ENCODE data around the gene CACFD1. TPM values are rescaled to one million over a fixed set of nuclear protein-coding genes. Genes with fewer than 3 reads are reported as not detected.

Gene CACFD1
- total and polyA plus RNA-seq, 9 of the 15 experiments (the other 6 are each of a cell fraction or from before 2014, with no cell fraction given): 0.11 to 1.4 (median 1.1) TPM; not detected in 2

- intact Hi-C loops (cut with micrococcal nuclease) (no loop called here), in situ Hi-C loops (cut with MboI) (no loop called here)
- Histone ChIP-seq H3K4me1 (replicated peaks in 1 of 2; ENCODE audit: control insufficient read depth in 2 of 2, insufficient read depth in 2 of 2, low read length in 2 of 2) (peaks cover 0 to 14% of the 10 kb centered on the region in 2 experiments; a peak in 1 of 5 replicates), H3K27me3 (ENCODE audit: control insufficient read depth in 2 of 2, insufficient read depth in 2 of 2, low read length in 2 of 2) (peaks cover 46 to 92% of the 10 kb centered on the region in 2 experiments), H2AFZ (ENCODE audit: low read depth, low read length) (no peak overlapping the region), H3K36me3 (ENCODE audit: control insufficient read depth, insufficient read depth, low read length) (no peaks in the 10 kb centered on the region), H3K27ac (ENCODE audit: extremely low read depth, low read depth, low read length) (no peak overlapping the region), H3K9ac (ENCODE audit: insufficient read depth in 1 of 2, low read depth in 2 of 2, low read length in 2 of 2) (no peak overlapping the region), H3K9me3 (replicated peaks; ENCODE audit: control insufficient read depth, insufficient read depth, low read depth, low read length) (no peaks in the 10 kb centered on the region), H3K79me2 (ENCODE audit: control insufficient read depth, insufficient read depth, low read length) (no peaks in the 10 kb centered on the region), H4K20me1 (replicated peaks; ENCODE audit: control insufficient read depth, insufficient read depth, low read length) (peaks cover 11% of the 10 kb centered on the region), H3K4me3 (no peak overlapping the region), H3K9me1 (ENCODE audit: control insufficient read depth, insufficient read depth, low read length) (no peaks in the 10 kb centered on the region), H3K4me2 (ENCODE audit: insufficient read depth, low read length) (no peak overlapping the region)
- ChIA-PET POLR2A (no interaction called here), CTCF (ENCODE audit: low intra/inter-chr PET ratio) (no interaction called here)
- TF ChIP-seq PHF20 (IDR thresholded peaks at IDR 0.05; ENCODE audit: partially characterized antibody) (no peak), ZNF134 (CRISPR knock-in tag; conservative IDR thresholded peaks at IDR 0.05) (no peak)
- no peak for FAIRE-seq
- 4% methylated on average over 21 of the region's 24 CpGs for WGBS (ENCODE audit: insufficient coverage, low coverage, missing lambda C conversion rate)
- ATAC-seq: no peak
- no peak for DNase-seq (ENCODE audit: extremely low read depth in 1 of 4, low spot score in 3 of 4)
- BruUV-seq (replicated peaks): no TSS peak
Measured at GRCh38 chr9:133520121-133520835, 60.5 kb downstream of the CACFD1 start.

Other genes with a start within 250 kb of the CACFD1 start
Only the 7 nearest of the 15 such genes appear.
- gene SURF4, start 83.9 kb upstream of the CACFD1 start, total RNA-seq (2014; rRNA removed): 158 and 200 TPM in 2 replicates
- gene SURF4, start 83.9 kb upstream of the CACFD1 start, total RNA-seq (2014; rRNA removed; fragmentation: Illumina TruSeq; extraction: Trizol): 110 and 137 TPM in 2 replicates
- gene SURF4, start 83.9 kb upstream of the CACFD1 start, total RNA-seq (2015; rRNA removed; fragmentation: Illumina TruSeq; extraction: Trizol): 128 and 130 TPM in 2 replicates
- gene SURF4, start 83.9 kb upstream of the CACFD1 start, total RNA-seq (2021): 175 and 181 TPM in 2 replicates
- 174 and 176 TPM in 2 replicates for gene SURF4, start 83.9 kb upstream of the CACFD1 start, polyA plus RNA-seq (2011; rRNA removed)
- gene SURF4, start 83.9 kb upstream of the CACFD1 start, polyA plus RNA-seq (2014; fragmentation: Illumina TruSeq; extraction: Trizol): 144 and 148 TPM in 2 replicates
- gene SURF4, start 83.9 kb upstream of the CACFD1 start, polyA plus RNA-seq (2014; fragmentation: Nextera tagmentation; extraction: Ambion mirVana): 10 to 100 TPM in 1 of 2 experiments, 1 to 10 TPM in 1; 8.4 to 13.5 TPM
- gene SURF4, start 83.9 kb upstream of the CACFD1 start, polyA plus RNA-seq (2014; rRNA removed): 116 and 147 TPM in 2 replicates
- gene STKLD1, start 83.6 kb upstream of the CACFD1 start, total RNA-seq (2014; rRNA removed): 0.53 TPM in 1 of 2 replicates, not detected in the other
- gene STKLD1, start 83.6 kb upstream of the CACFD1 start, total RNA-seq (2014; rRNA removed; fragmentation: Illumina TruSeq; extraction: Trizol): 0.19 and 0.36 TPM in 2 replicates
- 0.26 and 0.65 TPM in 2 replicates for gene STKLD1, start 83.6 kb upstream of the CACFD1 start, total RNA-seq (2015; rRNA removed; fragmentation: Illumina TruSeq; extraction: Trizol)
- 0.20 and 0.33 TPM in 2 replicates for gene STKLD1, start 83.6 kb upstream of the CACFD1 start, total RNA-seq (2021)
- gene STKLD1, start 83.6 kb upstream of the CACFD1 start, polyA plus RNA-seq (2011; rRNA removed): 0.60 and 1.2 TPM in 2 replicates
- gene STKLD1, start 83.6 kb upstream of the CACFD1 start, polyA plus RNA-seq (2014; fragmentation: Illumina TruSeq; extraction: Trizol): 0.25 and 1.0 TPM in 2 replicates
- under 1 TPM in 1 of 2 experiments, not detected in 1; 0.10 TPM for gene STKLD1, start 83.6 kb upstream of the CACFD1 start, polyA plus RNA-seq (2014; fragmentation: Nextera tagmentation; extraction: Ambion mirVana)
- gene STKLD1, start 83.6 kb upstream of the CACFD1 start, polyA plus RNA-seq (2014; rRNA removed): 0.13 and 0.61 TPM in 2 replicates
- 70.5 and 72.9 TPM in 2 replicates for gene REXO4, start 42.0 kb upstream of the CACFD1 start, total RNA-seq (2014; rRNA removed)
- gene REXO4, start 42.0 kb upstream of the CACFD1 start, total RNA-seq (2014; rRNA removed; fragmentation: Illumina TruSeq; extraction: Trizol): 19.6 and 21.6 TPM in 2 replicates
- gene REXO4, start 42.0 kb upstream of the CACFD1 start, total RNA-seq (2015; rRNA removed; fragmentation: Illumina TruSeq; extraction: Trizol): 31.1 and 31.3 TPM in 2 replicates
- gene REXO4, start 42.0 kb upstream of the CACFD1 start, total RNA-seq (2021): 56.4 and 57.9 TPM in 2 replicates
- gene REXO4, start 42.0 kb upstream of the CACFD1 start, polyA plus RNA-seq (2011; rRNA removed): 23.9 and 29.2 TPM in 2 replicates
- 40.9 and 45.1 TPM in 2 replicates for gene REXO4, start 42.0 kb upstream of the CACFD1 start, polyA plus RNA-seq (2014; fragmentation: Illumina TruSeq; extraction: Trizol)
- 1 to 10 TPM; 3.4 to 5.0 TPM for gene REXO4, start 42.0 kb upstream of the CACFD1 start, polyA plus RNA-seq (2014; fragmentation: Nextera tagmentation; extraction: Ambion mirVana)
- gene REXO4, start 42.0 kb upstream of the CACFD1 start, polyA plus RNA-seq (2014; rRNA removed): 58.8 and 62.3 TPM in 2 replicates
- gene ADAMTS13, start 37.6 kb upstream of the CACFD1 start, total RNA-seq (2014; rRNA removed): 0.04 TPM in 1 of 2 replicates, not detected in the other
- gene ADAMTS13, start 37.6 kb upstream of the CACFD1 start, total RNA-seq (2014; rRNA removed; fragmentation: Illumina TruSeq; extraction: Trizol): not detected in 2 replicates
- 0.04 TPM in 1 of 2 replicates, not detected in the other for gene ADAMTS13, start 37.6 kb upstream of the CACFD1 start, total RNA-seq (2015; rRNA removed; fragmentation: Illumina TruSeq; extraction: Trizol)
- 0.07 TPM in 1 of 2 replicates, not detected in the other for gene ADAMTS13, start 37.6 kb upstream of the CACFD1 start, total RNA-seq (2021)
- gene ADAMTS13, start 37.6 kb upstream of the CACFD1 start, polyA plus RNA-seq (2011; rRNA removed): 0.16 and 0.20 TPM in 2 replicates
- gene ADAMTS13, start 37.6 kb upstream of the CACFD1 start, polyA plus RNA-seq (2014; fragmentation: Illumina TruSeq; extraction: Trizol): 0.03 TPM in 1 of 2 replicates, not detected in the other
- gene ADAMTS13, start 37.6 kb upstream of the CACFD1 start, polyA plus RNA-seq (2014; fragmentation: Nextera tagmentation; extraction: Ambion mirVana): not detected
- 0.04 and 0.26 TPM in 2 replicates for gene ADAMTS13, start 37.6 kb upstream of the CACFD1 start, polyA plus RNA-seq (2014; rRNA removed)
- gene SLC2A6, start 19.1 kb downstream of the CACFD1 start, total RNA-seq (2014; rRNA removed): 0.09 and 0.41 TPM in 2 replicates
- gene SLC2A6, start 19.1 kb downstream of the CACFD1 start, total RNA-seq (2014; rRNA removed; fragmentation: Illumina TruSeq; extraction: Trizol): 0.04 and 0.06 TPM in 2 replicates
- gene SLC2A6, start 19.1 kb downstream of the CACFD1 start, total RNA-seq (2015; rRNA removed; fragmentation: Illumina TruSeq; extraction: Trizol): 0.04 TPM in 1 of 2 replicates, not detected in the other
- 0.16 and 0.38 TPM in 2 replicates for gene SLC2A6, start 19.1 kb downstream of the CACFD1 start, total RNA-seq (2021)
- gene SLC2A6, start 19.1 kb downstream of the CACFD1 start, polyA plus RNA-seq (2011; rRNA removed): 0.08 and 0.22 TPM in 2 replicates
- not detected in 2 replicates for gene SLC2A6, start 19.1 kb downstream of the CACFD1 start, polyA plus RNA-seq (2014; fragmentation: Illumina TruSeq; extraction: Trizol)
- gene SLC2A6, start 19.1 kb downstream of the CACFD1 start, polyA plus RNA-seq (2014; fragmentation: Nextera tagmentation; extraction: Ambion mirVana): not detected
- 0.27 and 0.39 TPM in 2 replicates for gene SLC2A6, start 19.1 kb downstream of the CACFD1 start, polyA plus RNA-seq (2014; rRNA removed)
- gene MYMK, start 65.0 kb downstream of the CACFD1 start, total RNA-seq (2014; rRNA removed): not detected in 2 replicates
- not detected in 2 replicates for gene MYMK, start 65.0 kb downstream of the CACFD1 start, total RNA-seq (2014; rRNA removed; fragmentation: Illumina TruSeq; extraction: Trizol)
- gene MYMK, start 65.0 kb downstream of the CACFD1 start, total RNA-seq (2015; rRNA removed; fragmentation: Illumina TruSeq; extraction: Trizol): not detected in 2 replicates
- not detected in 2 replicates for gene MYMK, start 65.0 kb downstream of the CACFD1 start, total RNA-seq (2021)
- not detected in 2 replicates for gene MYMK, start 65.0 kb downstream of the CACFD1 start, polyA plus RNA-seq (2011; rRNA removed)
- not detected in 2 replicates for gene MYMK, start 65.0 kb downstream of the CACFD1 start, polyA plus RNA-seq (2014; fragmentation: Illumina TruSeq; extraction: Trizol)
- gene MYMK, start 65.0 kb downstream of the CACFD1 start, polyA plus RNA-seq (2014; fragmentation: Nextera tagmentation; extraction: Ambion mirVana): not detected
- not detected in 2 replicates for gene MYMK, start 65.0 kb downstream of the CACFD1 start, polyA plus RNA-seq (2014; rRNA removed)
- not detected in 2 replicates for gene ADAMTSL2, start 74.7 kb downstream of the CACFD1 start, total RNA-seq (2014; rRNA removed)
- gene ADAMTSL2, start 74.7 kb downstream of the CACFD1 start, total RNA-seq (2014; rRNA removed; fragmentation: Illumina TruSeq; extraction: Trizol): not detected in 2 replicates
- not detected in 2 replicates for gene ADAMTSL2, start 74.7 kb downstream of the CACFD1 start, total RNA-seq (2015; rRNA removed; fragmentation: Illumina TruSeq; extraction: Trizol)
- gene ADAMTSL2, start 74.7 kb downstream of the CACFD1 start, total RNA-seq (2021): 0.04 TPM in 1 of 2 replicates, not detected in the other
- not detected in 2 replicates for gene ADAMTSL2, start 74.7 kb downstream of the CACFD1 start, polyA plus RNA-seq (2011; rRNA removed)
- gene ADAMTSL2, start 74.7 kb downstream of the CACFD1 start, polyA plus RNA-seq (2014; fragmentation: Illumina TruSeq; extraction: Trizol): not detected in 2 replicates
- not detected for gene ADAMTSL2, start 74.7 kb downstream of the CACFD1 start, polyA plus RNA-seq (2014; fragmentation: Nextera tagmentation; extraction: Ambion mirVana)
- gene ADAMTSL2, start 74.7 kb downstream of the CACFD1 start, polyA plus RNA-seq (2014; rRNA removed): not detected in 2 replicates